IMR-90 (cell line): ENCODE results near the gene RNF40.

Source experiments
- CEBPB ChIP-seq: IDR thresholded peaks from 2 replicates; pipeline ENCODE4 v1.6.1; 2012; ENCODE audit warnings: low read depth, low read length, improper control_type of control experiment
- CTCF ChIP-seq: conservative IDR thresholded peaks from 2 replicates; pipeline ENCODE4 v1.5.1; 2012; ENCODE audit warnings: mild to moderate bottlenecking, low read depth, low read length, improper control_type of control experiment
- MXI1 ChIP-seq: IDR thresholded peaks from 2 replicates; pipeline ENCODE4 v1.6.1; 2012; ENCODE audit warnings: low read depth, mild to moderate bottlenecking, low read length, moderate library complexity, borderline replicate concordance
- POLR2A ChIP-seq: IDR thresholded peaks from 2 replicates; pipeline ENCODE4 v1.6.1; 2012; ENCODE audit warnings: mild to moderate bottlenecking, low read depth, low read length
- RCOR1 ChIP-seq: IDR thresholded peaks from 2 replicates; pipeline ENCODE4 v1.6.1; 2012; ENCODE audit warnings: mild to moderate bottlenecking, low read length, improper control_type of control experiment; ENCODE audit not compliant: insufficient replicate concordance
- RFX5 ChIP-seq: IDR thresholded peaks from 2 replicates; pipeline ENCODE4 v1.8.0; 2012; ENCODE audit warnings: low read depth, mild to moderate bottlenecking, low read length, moderate library complexity

GRCh38 chr16:30731411-30731810 lies 30.7 kb upstream of the RNF40 start:
- TF ChIP-seq RFX5 (no peak), CEBPB (no peak), CTCF (no peak), POLR2A (no peak), RCOR1 (no peak), MXI1 (no peak)
